Measurements from ENCODE around the gene NPHS1.
A peak's percentile ranks its signal among the peaks of the same experiment; 100 is the strongest.
"Not testable (repeated sequence)": the region's sequence is repeated elsewhere in the genome, so short reads cannot be mapped to it uniquely, and the experiment has no call there.

The NPHS1 gene

GRCh38 chr19:35885904-35886303, 33.6 kb upstream of the NPHS1 start:
- no peak for DNase-seq
- no peak for ATAC-seq
- Mint-ChIP-seq H3K27me3 (no peaks in the 10 kb centered on the region), H3K4me1 (peaks cover 24% of the 10 kb centered on the region), H3K4me3 (no peak overlapping the region), H3K27ac (peak overlapping the region in 1 of 2 donors; percentile 91), H3K9me3 (no peaks in the 10 kb centered on the region)

- H3K27me3 Mint-ChIP-seq, result peaks cover under 1% of the 10 kb centered on the region
- peak overlapping the region in 1 of 2 donors; percentile 66 for H3K27ac Mint-ChIP-seq
- DNase-seq, result no peak
- no peak for ATAC-seq
- H3K9me3 Mint-ChIP-seq, result no peaks in the 10 kb centered on the region
- H3K4me1 Mint-ChIP-seq, result peaks cover 20% of the 10 kb centered on the region
- no peak overlapping the region for H3K4me3 Mint-ChIP-seq
Observed at GRCh38 chr19:35885225-35885738, 33.0 kb upstream of the NPHS1 start.

- ATAC-seq (peak; percentile 37), DNase-seq (no peak)
- Mint-ChIP-seq H3K27me3 (peaks cover 14% of the 10 kb centered on the region), H3K27ac (no peak overlapping the region), H3K4me1 (peaks cover 26% of the 10 kb centered on the region), H3K9me3 (no peaks in the 10 kb centered on the region), H3K4me3 (no peak overlapping the region)
Observed at GRCh38 chr19:35883882-35884281, 31.6 kb upstream of the NPHS1 start.

GRCh38 chr19:35882114-35882832, 30.0 kb upstream of the NPHS1 start:
- ATAC-seq (peak; percentile 61), DNase-seq (peak; percentile 40 to 54)
- Mint-ChIP-seq H3K4me1 (peaks cover 20% of the 10 kb centered on the region), H3K9me3 (no peaks in the 10 kb centered on the region), H3K27me3 (peaks cover 30% of the 10 kb centered on the region), H3K27ac (no peak overlapping the region), H3K4me3 (no peak overlapping the region)

- peak; percentile 76 for ATAC-seq
- H3K27ac Mint-ChIP-seq, result peak overlapping the region in 1 of 2 donors; percentile 92
Observed at GRCh38 chr19:35879770-35880317, 27.5 kb upstream of the NPHS1 start.

GRCh38 chr19:35879068-35879467, 26.8 kb upstream of the NPHS1 start:
- Mint-ChIP-seq H3K27me3 (peaks cover 32% of the 10 kb centered on the region), H3K9me3 (no peaks in the 10 kb centered on the region), H3K4me1 (peaks cover 13% of the 10 kb centered on the region), H3K27ac (peak overlapping the region in 1 of 2 donors; percentile 92), H3K4me3 (no peak overlapping the region)
- ATAC-seq (no peak), DNase-seq (no peak)

More at GRCh38 chr19:35879770-35880317, 27.5 kb upstream of the NPHS1 start:
- DNase-seq, result peak; percentile 80
- Mint-ChIP-seq H3K4me1 (peaks cover 13% of the 10 kb centered on the region), H3K9me3 (no peaks in the 10 kb centered on the region), H3K4me3 (peak overlapping the region in 1 of 2 donors; percentile 38), H3K27me3 (peaks cover 32% of the 10 kb centered on the region)

- H3K4me1 Mint-ChIP-seq, result peaks cover 17% of the 10 kb centered on the region
- no peak overlapping the region for H3K27ac Mint-ChIP-seq
- ATAC-seq, result no peak
- no peak overlapping the region for H3K4me3 Mint-ChIP-seq
- H3K9me3 Mint-ChIP-seq, result no peaks in the 10 kb centered on the region
- DNase-seq, result no peak
- peaks cover 56% of the 10 kb centered on the region for H3K27me3 Mint-ChIP-seq
Observed at GRCh38 chr19:35874392-35874930, 22.2 kb upstream of the NPHS1 start.

GRCh38 chr19:35872180-35872579, 19.9 kb upstream of the NPHS1 start:
- no peak overlapping the region for H3K4me3 Mint-ChIP-seq
- H3K27me3 Mint-ChIP-seq, result peaks cover 50% of the 10 kb centered on the region
- no peak overlapping the region for H3K27ac Mint-ChIP-seq
- peaks cover 19% of the 10 kb centered on the region for H3K4me1 Mint-ChIP-seq
- ATAC-seq (no peak), DNase-seq (no peak)
- H3K9me3 Mint-ChIP-seq, result no peaks in the 10 kb centered on the region

- no peak for DNase-seq
- Mint-ChIP-seq H3K4me1 (peaks cover 19% of the 10 kb centered on the region), H3K27me3 (peaks cover 55% of the 10 kb centered on the region), H3K9me3 (no peaks in the 10 kb centered on the region), H3K27ac (no peak overlapping the region), H3K4me3 (no peak overlapping the region)
- ATAC-seq, result no peak
Observed at GRCh38 chr19:35871611-35872010, 19.3 kb upstream of the NPHS1 start.

- ATAC-seq (no peak), DNase-seq (no peak)
- no peaks in the 10 kb centered on the region for H3K9me3 Mint-ChIP-seq
- H3K27ac Mint-ChIP-seq, result no peak overlapping the region
- no peak overlapping the region for H3K4me3 Mint-ChIP-seq
- peaks cover 19% of the 10 kb centered on the region for H3K4me1 Mint-ChIP-seq
- peaks cover 63% of the 10 kb centered on the region for H3K27me3 Mint-ChIP-seq
Observed at GRCh38 chr19:35870798-35871197, 18.5 kb upstream of the NPHS1 start.

- Mint-ChIP-seq H3K27me3 (peaks cover 68% of the 10 kb centered on the region), H3K4me1 (peaks cover 19% of the 10 kb centered on the region), H3K4me3 (peak overlapping the region; percentile 71 to 89)
- not testable (repeated sequence) for H3K27ac Mint-ChIP-seq, DNase-seq, ATAC-seq, H3K9me3 Mint-ChIP-seq
Observed at GRCh38 chr19:35870124-35870736, 17.9 kb upstream of the NPHS1 start.

GRCh38 chr19:35869327-35870123, 17.2 kb upstream of the NPHS1 start:
- Mint-ChIP-seq H3K27ac (no peak overlapping the region), H3K27me3 (peaks cover 75% of the 10 kb centered on the region), H3K9me3 (no peaks in the 10 kb centered on the region), H3K4me3 (peak overlapping the region; percentile 71 to 89), H3K4me1 (peaks cover 19% of the 10 kb centered on the region)
- peak; percentile 88 to 90 for DNase-seq
- peak; percentile 92 for ATAC-seq

- H3K27ac Mint-ChIP-seq, result peak overlapping the region in 1 of 2 donors; percentile 10
- no peak for DNase-seq
- H3K27me3 Mint-ChIP-seq, result peaks cover 81% of the 10 kb centered on the region
- H3K4me1 Mint-ChIP-seq, result peaks cover 19% of the 10 kb centered on the region
- ATAC-seq, result peak; percentile 0
- H3K9me3 Mint-ChIP-seq, result no peaks in the 10 kb centered on the region
- peak overlapping the region; percentile 65 to 71 for H3K4me3 Mint-ChIP-seq
Observed at GRCh38 chr19:35868823-35869326, 16.6 kb upstream of the NPHS1 start.

GRCh38 chr19:35868172-35868822, 16.0 kb upstream of the NPHS1 start, which contains the start of gene APLP1:
APLP1 (plus strand) TSS chr19:35868574; CDS start chr19:35868637, 63 bp downstream.
- peaks cover 82% of the 10 kb centered on the region for H3K27me3 Mint-ChIP-seq
- peak within 1 kb of the TSS in 1 of 2 donors; percentile 10 for H3K27ac Mint-ChIP-seq

More at GRCh38 chr19:35868172-35868822, 16.0 kb upstream of the NPHS1 start, which contains the start of gene APLP1:
- H3K9me3 Mint-ChIP-seq, result no peaks in the 10 kb centered on the region
- ATAC-seq (peak; percentile 74), DNase-seq (peak; percentile 57 to 60)
- peak within 1 kb of the TSS; percentile 65 to 71 for H3K4me3 Mint-ChIP-seq
- peaks cover 19% of the 10 kb centered on the region for H3K4me1 Mint-ChIP-seq
